Natural killer cell (primary cell): ENCODE measurements around the gene PPP3CA. TPM values are rescaled to one million over a fixed set of nuclear protein-coding genes. Genes with fewer than 3 reads are reported as not detected.

Source experiments
- ATAC-seq, 3 donors: fragments of 150-1000 bp in 2 of 3; fragments of 200-7000 bp in 1 of 3; cut with Tn5 transposase; 1 replicate in 1 of 3; 2 replicates in 2 of 3; pipeline ENCODE4 v1.10.0; 2021; ENCODE audit warnings: mild to moderate bottlenecking in 2 of 3, moderate library complexity in 2 of 3
- DNase-seq, 2 donors: peaks; one replicate each; pipeline versions ENCODE4 v3.0.0 to v3.0.0-alpha.2; 2013 to 2021; ENCODE audit warnings: mixed read lengths in 1 of 2
- H3K27ac ChIP-seq: one replicate; pipeline ENCODE4 v1.5.1; 2013; ENCODE audit warnings: mild to moderate bottlenecking, low read length
- H3K27me3 ChIP-seq: one replicate; pipeline ENCODE4 v1.6.1; 2013; ENCODE audit warnings: low read length; ENCODE audit not compliant: control insufficient read depth, insufficient read depth
- H3K36me3 ChIP-seq: one replicate; pipeline ENCODE4 v1.6.1; 2013; ENCODE audit warnings: low read length; ENCODE audit not compliant: control insufficient read depth, insufficient read depth
- H3K4me1 ChIP-seq: one replicate; pipeline ENCODE4 v1.6.1; 2013; ENCODE audit warnings: low read length; ENCODE audit not compliant: control insufficient read depth, insufficient read depth
- H3K4me3 ChIP-seq: one replicate; pipeline ENCODE4 v1.5.1; 2013; ENCODE audit warnings: low read length
- H3K9me3 ChIP-seq: one replicate; pipeline ENCODE4 v1.6.1; 2013; ENCODE audit warnings: low read length; ENCODE audit not compliant: control insufficient read depth, insufficient read depth
- H3K27ac Mint-ChIP-seq, 2 donors: one replicate each; pipeline ENCODE4 v1.8.0; 2022; ENCODE audit warnings: mild to moderate bottlenecking in 2 of 2, mixed read lengths in 2 of 2, moderate library complexity in 1 of 2
- H3K27me3 Mint-ChIP-seq, 2 donors: one replicate each; pipeline ENCODE4 v1.8.0; 2022; ENCODE audit warnings: low read depth in 2 of 2, mixed read lengths in 2 of 2
- H3K36me3 Mint-ChIP-seq: one replicate; pipeline ENCODE4 v1.8.0; 2022; ENCODE audit warnings: mixed read lengths
- H3K4me1 Mint-ChIP-seq, 2 donors: one replicate each; pipeline ENCODE4 v1.8.0; 2022; ENCODE audit warnings: mixed read lengths in 2 of 2
- H3K4me3 Mint-ChIP-seq: one replicate; pipeline ENCODE4 v1.8.0; 2022; ENCODE audit warnings: mild to moderate bottlenecking, moderate library complexity, mixed read lengths
- H3K9me3 Mint-ChIP-seq, 2 donors: one replicate each; pipeline ENCODE4 v1.8.0; 2022; ENCODE audit warnings: mixed read lengths in 2 of 2
- WGBS: methylation state at CpG from one replicate; pipeline ENCODE4 v1.1.7; 2013; ENCODE audit warnings: missing lambda C conversion rate; ENCODE audit not compliant: insufficient coverage; 5-methylcytosine and 5-hydroxymethylcytosine counted together
- intact Hi-C: fragments of 100-400 bp; cut with micrococcal nuclease; formaldehyde crosslinking; loops from one replicate; pipeline ENCODE4 v1.14.2; 2022
- total RNA-seq, 4 donors: library from RNA; stranded (reverse); fragments of 120-200 nt in 1 of 4; gene quantifications; one replicate each; pipeline versions ENCODE4 v1.2.3 to v1.2.4, GENCODE V29; 2013 to 2022
- TF ChIP-seq, protein P1 (sequence below): fragments of 200-600 bp; IDR thresholded peaks from one replicate; pipeline ENCODE4 v1.8.0; 2022; ENCODE audit warnings: antibody characterized with exemption

Gene PPP3CA
- total RNA-seq, 3 donors from 2014 or later (not counting 1 experiment from before 2014, with no cell fraction given) = 53.1 to 73.1 (median 58.0) TPM

DNA sequence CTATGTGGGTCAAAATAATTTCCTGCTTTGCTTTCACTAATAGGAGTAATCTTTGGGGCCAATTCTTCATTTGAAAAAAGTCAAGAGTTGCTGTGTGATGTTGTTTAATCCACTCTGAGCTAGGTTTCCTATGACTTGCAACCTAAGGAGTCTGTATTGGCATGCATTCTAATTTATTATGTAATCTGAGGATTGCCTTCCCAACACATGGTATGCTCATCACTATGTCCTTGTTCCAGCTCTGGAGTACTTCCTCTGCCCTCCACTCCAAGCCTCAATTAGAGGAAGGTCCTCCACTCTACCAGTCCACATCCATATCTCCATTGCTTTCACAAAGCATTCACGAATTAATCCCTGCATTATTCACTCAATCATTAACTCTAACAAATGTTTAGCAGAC lies 56.1 kb downstream of the PPP3CA start:
- H3K4me3 Mint-ChIP-seq = no peak overlapping the region
- ATAC-seq (no peak), DNase-seq (no peak)
- no peaks in the 10 kb centered on the region for H3K36me3 Mint-ChIP-seq
- intact Hi-C loops = loop anchor here (5.0 kb wide), 1 partner anchor 126 kb away; no protein-coding TSS in a partner anchor
- H3K4me1 Mint-ChIP-seq = peaks cover 74 to 78% of the 10 kb centered on the region in 2 donors
- Histone ChIP-seq H3K27ac (no peak overlapping the region), H3K4me1 (peaks cover 11% of the 10 kb centered on the region), H3K4me3 (no peak overlapping the region), H3K27me3 (no peaks in the 10 kb centered on the region), H3K36me3 (no peaks in the 10 kb centered on the region), H3K9me3 (no peaks in the 10 kb centered on the region)
- H3K27ac Mint-ChIP-seq = peak overlapping the region in 1 of 2 donors; percentile 17
- H3K27me3 Mint-ChIP-seq = no peaks in the 10 kb centered on the region
- H3K9me3 Mint-ChIP-seq = no peaks in the 10 kb centered on the region
- TF ChIP-seq, protein P1, sequence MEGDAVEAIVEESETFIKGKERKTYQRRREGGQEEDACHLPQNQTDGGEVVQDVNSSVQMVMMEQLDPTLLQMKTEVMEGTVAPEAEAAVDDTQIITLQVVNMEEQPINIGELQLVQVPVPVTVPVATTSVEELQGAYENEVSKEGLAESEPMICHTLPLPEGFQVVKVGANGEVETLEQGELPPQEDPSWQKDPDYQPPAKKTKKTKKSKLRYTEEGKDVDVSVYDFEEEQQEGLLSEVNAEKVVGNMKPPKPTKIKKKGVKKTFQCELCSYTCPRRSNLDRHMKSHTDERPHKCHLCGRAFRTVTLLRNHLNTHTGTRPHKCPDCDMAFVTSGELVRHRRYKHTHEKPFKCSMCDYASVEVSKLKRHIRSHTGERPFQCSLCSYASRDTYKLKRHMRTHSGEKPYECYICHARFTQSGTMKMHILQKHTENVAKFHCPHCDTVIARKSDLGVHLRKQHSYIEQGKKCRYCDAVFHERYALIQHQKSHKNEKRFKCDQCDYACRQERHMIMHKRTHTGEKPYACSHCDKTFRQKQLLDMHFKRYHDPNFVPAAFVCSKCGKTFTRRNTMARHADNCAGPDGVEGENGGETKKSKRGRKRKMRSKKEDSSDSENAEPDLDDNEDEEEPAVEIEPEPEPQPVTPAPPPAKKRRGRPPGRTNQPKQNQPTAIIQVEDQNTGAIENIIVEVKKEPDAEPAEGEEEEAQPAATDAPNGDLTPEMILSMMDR = no peak
- WGBS = 82% methylated on average over 1 of the region's 1 CpG

DNA sequence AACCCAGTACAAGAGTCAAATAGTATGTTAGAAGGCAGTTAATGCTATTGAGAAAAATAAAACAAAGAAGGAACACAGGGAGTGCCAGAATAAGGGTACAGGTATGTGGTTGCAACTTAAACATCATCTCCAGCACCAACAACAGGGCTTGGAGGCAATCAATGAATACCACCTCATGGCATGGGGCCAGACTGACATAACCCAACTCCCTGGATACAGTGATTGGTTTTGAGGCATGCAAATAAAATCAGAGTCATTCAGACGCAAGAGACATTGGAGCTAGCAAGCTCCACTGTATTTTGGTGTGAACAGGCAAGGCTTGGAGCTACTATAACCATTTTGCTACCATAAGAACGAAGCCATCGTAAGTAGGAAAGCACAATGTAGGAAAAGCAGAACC lies 56.7 kb downstream of the PPP3CA start:
- Histone ChIP-seq H3K4me1 (peaks cover 16% of the 10 kb centered on the region), H3K9me3 (no peaks in the 10 kb centered on the region), H3K4me3 (no peak overlapping the region), H3K27ac (no peak overlapping the region), H3K27me3 (no peaks in the 10 kb centered on the region), H3K36me3 (no peaks in the 10 kb centered on the region)
- Mint-ChIP-seq H3K9me3 (no peaks in the 10 kb centered on the region), H3K4me3 (no peak overlapping the region), H3K27me3 (no peaks in the 10 kb centered on the region), H3K4me1 (peaks cover 74 to 81% of the 10 kb centered on the region in 2 donors), H3K36me3 (no peaks in the 10 kb centered on the region), H3K27ac (no peak overlapping the region)
- ATAC-seq = no peak
- TF ChIP-seq, protein P1 = no peak
- intact Hi-C loops = loop anchor here (5.0 kb wide), 1 partner anchor 127 kb away; no protein-coding TSS in a partner anchor
- WGBS = 95% methylated on average over 3 of the region's 3 CpGs
- DNase-seq = no peak

DNA sequence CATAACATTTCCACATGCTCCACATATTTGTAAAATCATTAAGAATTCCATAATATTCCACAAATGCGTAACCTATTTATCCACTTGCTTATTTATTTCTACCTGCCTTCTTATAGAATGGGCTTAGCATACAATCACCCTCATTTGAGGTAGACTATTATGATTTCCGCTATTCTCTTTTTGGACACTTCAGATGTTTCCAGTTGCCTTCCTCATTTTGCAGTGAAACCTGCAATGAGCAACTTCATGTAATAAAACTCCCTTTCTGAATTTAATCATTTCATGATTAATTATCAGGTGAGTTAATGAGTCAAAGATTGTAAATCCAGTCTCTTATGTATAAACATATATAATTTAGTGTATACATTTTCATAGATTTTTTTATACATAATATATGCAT lies 58.0 kb downstream of the PPP3CA start:
- H3K36me3 ChIP-seq = no peaks in the 10 kb centered on the region
- peaks cover 16% of the 10 kb centered on the region for H3K4me1 ChIP-seq
- DNase-seq (no peak), ATAC-seq (no peak)
- Mint-ChIP-seq H3K4me3 (no peak overlapping the region), H3K27ac (peak overlapping the region in 1 of 2 donors; percentile 85), H3K36me3 (no peaks in the 10 kb centered on the region), H3K27me3 (no peaks in the 10 kb centered on the region), H3K9me3 (no peaks in the 10 kb centered on the region), H3K4me1 (peaks cover 75 to 80% of the 10 kb centered on the region in 2 donors)
- no peaks in the 10 kb centered on the region for H3K27me3 ChIP-seq
- H3K27ac ChIP-seq = no peak overlapping the region
- WGBS = 92% methylated on average over 2 of the region's 2 CpGs
- no peaks in the 10 kb centered on the region for H3K9me3 ChIP-seq
- TF ChIP-seq, protein P1 = no peak
- H3K4me3 ChIP-seq = no peak overlapping the region
- intact Hi-C loops = no loop called here
